ENCODE results near the gene ESYT2.

The ESYT2 gene

GRCh38 chr7:158837790-158838637 is 8.7 kb upstream of the ESYT2 start:
- Histone ChIP-seq H3K4me3 (ENCODE audit: insufficient read depth, low read depth, low read length) (no peak overlapping the region), H3K27ac (ENCODE audit: insufficient read depth, low read depth, low read length, poor library complexity, severe bottlenecking) (no peak overlapping the region), H3K27me3 (ENCODE audit: control insufficient read depth, insufficient read depth, low read length, poor library complexity, severe bottlenecking) (no peaks in the 10 kb centered on the region), H3K4me1 (ENCODE audit: control insufficient read depth, insufficient read depth, low read length) (no peaks in the 10 kb centered on the region), H3K9me3 (ENCODE audit: control insufficient read depth, low read length) (no peaks in the 10 kb centered on the region), H3K36me3 (ENCODE audit: control insufficient read depth, insufficient read depth, low read length) (no peaks in the 10 kb centered on the region)
- WGBS, 2 experiments = 90 to 91% methylated on average over 8 of the region's 8 CpGs

GRCh38 chr7:158836692-158837091 is 7.4 kb upstream of the ESYT2 start:
- Histone ChIP-seq H3K4me1 (ENCODE audit: control insufficient read depth, insufficient read depth, low read length) (no peaks in the 10 kb centered on the region), H3K36me3 (ENCODE audit: control insufficient read depth, insufficient read depth, low read length) (no peaks in the 10 kb centered on the region), H3K4me3 (ENCODE audit: insufficient read depth, low read depth, low read length) (no peak overlapping the region), H3K9me3 (ENCODE audit: control insufficient read depth, low read length) (no peaks in the 10 kb centered on the region), H3K27ac (ENCODE audit: insufficient read depth, low read depth, low read length, poor library complexity, severe bottlenecking) (no peak overlapping the region), H3K27me3 (ENCODE audit: control insufficient read depth, insufficient read depth, low read length, poor library complexity, severe bottlenecking) (no peaks in the 10 kb centered on the region)
- whole genome bisulfite sequencing, 2 experiments = 91 to 95% methylated on average over 8 of the region's 8 CpGs

GRCh38 chr7:158834878-158835784 is 5.8 kb upstream of the ESYT2 start:
- Histone ChIP-seq H3K4me1 (ENCODE audit: control insufficient read depth, insufficient read depth, low read length) (no peaks in the 10 kb centered on the region), H3K27ac (ENCODE audit: insufficient read depth, low read depth, low read length, poor library complexity, severe bottlenecking) (no peak overlapping the region), H3K4me3 (ENCODE audit: insufficient read depth, low read depth, low read length) (no peak overlapping the region), H3K27me3 (ENCODE audit: control insufficient read depth, insufficient read depth, low read length, poor library complexity, severe bottlenecking) (peaks cover 9% of the 10 kb centered on the region), H3K9me3 (ENCODE audit: control insufficient read depth, low read length) (no peaks in the 10 kb centered on the region), H3K36me3 (ENCODE audit: control insufficient read depth, insufficient read depth, low read length) (no peaks in the 10 kb centered on the region)
- 90 to 91% methylated on average over 21 of the region's 21 CpGs for whole genome bisulfite sequencing, 2 experiments

- H3K9me3 ChIP-seq (ENCODE audit: control insufficient read depth, low read length) = no peaks in the 10 kb centered on the region
- H3K4me3 ChIP-seq (ENCODE audit: insufficient read depth, low read depth, low read length) = no peak overlapping the region
- no peak overlapping the region for H3K27ac ChIP-seq (ENCODE audit: insufficient read depth, low read depth, low read length, poor library complexity, severe bottlenecking)
- peaks cover 11% of the 10 kb centered on the region for H3K27me3 ChIP-seq (ENCODE audit: control insufficient read depth, insufficient read depth, low read length, poor library complexity, severe bottlenecking)
- no peaks in the 10 kb centered on the region for H3K36me3 ChIP-seq (ENCODE audit: control insufficient read depth, insufficient read depth, low read length)
- no peaks in the 10 kb centered on the region for H3K4me1 ChIP-seq (ENCODE audit: control insufficient read depth, insufficient read depth, low read length)
- WGBS, 2 experiments = 86 to 89% methylated on average over 3 of the region's 3 CpGs
Observed at GRCh38 chr7:158832994-158833393, 3.7 kb upstream of the ESYT2 start.

- H3K36me3 ChIP-seq (ENCODE audit: control insufficient read depth, insufficient read depth, low read length) = no peaks in the 10 kb centered on the region
- 91 to 92% methylated on average over 6 of the region's 6 CpGs for WGBS, 2 experiments
Observed at GRCh38 chr7:158831738-158832091, 2.4 kb upstream of the ESYT2 start.

GRCh38 chr7:158830211-158830723 is 958 bp upstream of the ESYT2 start:
- H3K4me3 ChIP-seq (ENCODE audit: insufficient read depth, low read depth, low read length) = peak overlapping the region; percentile 79
- 10% methylated on average over 14 of the region's 14 CpGs for WGBS, 2 experiments
- H3K36me3 ChIP-seq (ENCODE audit: control insufficient read depth, insufficient read depth, low read length) = no peaks in the 10 kb centered on the region
- H3K27me3 ChIP-seq (ENCODE audit: control insufficient read depth, insufficient read depth, low read length, poor library complexity, severe bottlenecking) = peaks cover 11% of the 10 kb centered on the region
- peaks cover 7% of the 10 kb centered on the region for H3K4me1 ChIP-seq (ENCODE audit: control insufficient read depth, insufficient read depth, low read length)
- peak overlapping the region; percentile 95 for H3K27ac ChIP-seq (ENCODE audit: insufficient read depth, low read depth, low read length, poor library complexity, severe bottlenecking)
- no peaks in the 10 kb centered on the region for H3K9me3 ChIP-seq (ENCODE audit: control insufficient read depth, low read length)

More at GRCh38 chr7:158831738-158832091, 2.4 kb upstream of the ESYT2 start:
- Histone ChIP-seq H3K27me3 (ENCODE audit: control insufficient read depth, insufficient read depth, low read length, poor library complexity, severe bottlenecking) (peaks cover 11% of the 10 kb centered on the region), H3K27ac (ENCODE audit: insufficient read depth, low read depth, low read length, poor library complexity, severe bottlenecking) (no peak overlapping the region), H3K9me3 (ENCODE audit: control insufficient read depth, low read length) (no peaks in the 10 kb centered on the region), H3K4me3 (ENCODE audit: insufficient read depth, low read depth, low read length) (no peak overlapping the region), H3K4me1 (ENCODE audit: control insufficient read depth, insufficient read depth, low read length) (peaks cover 7% of the 10 kb centered on the region)

GRCh38 chr7:158829021-158829341 is 328 bp downstream of the ESYT2 start:
- H3K36me3 ChIP-seq (ENCODE audit: control insufficient read depth, insufficient read depth, low read length) = no peaks in the 10 kb centered on the region
- H3K27ac ChIP-seq (ENCODE audit: insufficient read depth, low read depth, low read length, poor library complexity, severe bottlenecking) = peak overlapping the region; percentile 76
- H3K27me3 ChIP-seq (ENCODE audit: control insufficient read depth, insufficient read depth, low read length, poor library complexity, severe bottlenecking) = peaks cover 11% of the 10 kb centered on the region
- no peaks in the 10 kb centered on the region for H3K9me3 ChIP-seq (ENCODE audit: control insufficient read depth, low read length)
- 0 to 1% methylated on average over 38 of the region's 38 CpGs for WGBS, 2 experiments
- H3K4me1 ChIP-seq (ENCODE audit: control insufficient read depth, insufficient read depth, low read length) = peaks cover 7% of the 10 kb centered on the region
- peak overlapping the region; percentile 79 for H3K4me3 ChIP-seq (ENCODE audit: insufficient read depth, low read depth, low read length)

- H3K36me3 ChIP-seq (ENCODE audit: control insufficient read depth, insufficient read depth, low read length) = no peaks in the 10 kb centered on the region
- H3K9me3 ChIP-seq (ENCODE audit: control insufficient read depth, low read length) = no peaks in the 10 kb centered on the region
- H3K27ac ChIP-seq (ENCODE audit: insufficient read depth, low read depth, low read length, poor library complexity, severe bottlenecking) = peak overlapping the region; percentile 76
- peaks cover 7% of the 10 kb centered on the region for H3K4me1 ChIP-seq (ENCODE audit: control insufficient read depth, insufficient read depth, low read length)
- peak overlapping the region; percentile 79 for H3K4me3 ChIP-seq (ENCODE audit: insufficient read depth, low read depth, low read length)
- 1% methylated on average over 82 of the region's 82 CpGs for WGBS, 2 experiments
- peaks cover 11% of the 10 kb centered on the region for H3K27me3 ChIP-seq (ENCODE audit: control insufficient read depth, insufficient read depth, low read length, poor library complexity, severe bottlenecking)
Observed at GRCh38 chr7:158828133-158829020, 932 bp downstream of the ESYT2 start.

- Histone ChIP-seq H3K27ac (ENCODE audit: insufficient read depth, low read depth, low read length, poor library complexity, severe bottlenecking) (no peak overlapping the region), H3K4me1 (ENCODE audit: control insufficient read depth, insufficient read depth, low read length) (peaks cover 7% of the 10 kb centered on the region), H3K9me3 (ENCODE audit: control insufficient read depth, low read length) (no peaks in the 10 kb centered on the region), H3K27me3 (ENCODE audit: control insufficient read depth, insufficient read depth, low read length, poor library complexity, severe bottlenecking) (peaks cover 11% of the 10 kb centered on the region), H3K36me3 (ENCODE audit: control insufficient read depth, insufficient read depth, low read length) (no peaks in the 10 kb centered on the region), H3K4me3 (ENCODE audit: insufficient read depth, low read depth, low read length) (peak overlapping the region; percentile 79)
- WGBS, 2 experiments = 64 to 69% methylated on average over 11 to 13 of the region's 13 CpGs
Observed at GRCh38 chr7:158827411-158828132, 1.7 kb downstream of the ESYT2 start.
